Right renal pelvis (tissue), 4 donors: ENCODE data around the gene GRM7. TPM values are rescaled to one million over a fixed set of nuclear protein-coding genes. Genes with fewer than 3 reads are reported as not detected.
A peak's percentile ranks its signal among the peaks of the same experiment; 100 is the strongest.

ENCODE experiments used
- DNase-seq, 4 donors: peaks; one replicate each; pipeline ENCODE4 v3.0.0-alpha.2; 2013; ENCODE audit warnings: low read depth in 4 of 4, low spot score in 3 of 4, missing footprints in 1 of 4
- polyA plus RNA-seq, 4 donors: library from polyadenylated mRNA; unstranded; fragments of 120-200 nt; gene quantifications; one replicate each; pipeline ENCODE4 v1.2.1, GENCODE V29; 2013; ENCODE audit not compliant: insufficient read length in 4 of 4

The GRM7 gene
- polyA plus RNA-seq, 4 donors, result 1.6 to 3.2 (median 2.2) TPM

GRCh38 chr3:7546253-7546652 is 685.3 kb downstream of the GRM7 start:
- peak in 3 of 4 donors; percentile 8 to 22 (median 18) for DNase-seq

DNA sequence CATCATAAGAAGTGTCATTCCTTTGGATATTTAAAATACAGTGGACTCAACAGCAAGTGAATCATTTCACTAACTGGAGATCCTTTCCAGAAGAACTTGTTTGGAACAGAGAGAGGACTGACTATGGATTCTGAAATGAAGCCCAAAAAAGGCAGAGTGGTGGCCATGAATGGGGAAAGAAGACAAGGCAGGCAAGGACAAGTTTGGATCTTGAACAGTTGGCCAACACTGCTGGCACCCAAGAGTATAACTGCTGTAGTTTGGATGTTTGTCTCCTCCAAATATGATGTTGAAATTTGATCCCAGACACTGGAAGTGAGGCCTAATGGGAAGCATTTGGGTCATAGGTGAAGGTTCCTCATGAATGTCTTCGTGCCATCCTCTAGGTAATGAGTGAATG is 686.9 kb downstream of the GRM7 start:
- DNase-seq, result no peak

DNA sequence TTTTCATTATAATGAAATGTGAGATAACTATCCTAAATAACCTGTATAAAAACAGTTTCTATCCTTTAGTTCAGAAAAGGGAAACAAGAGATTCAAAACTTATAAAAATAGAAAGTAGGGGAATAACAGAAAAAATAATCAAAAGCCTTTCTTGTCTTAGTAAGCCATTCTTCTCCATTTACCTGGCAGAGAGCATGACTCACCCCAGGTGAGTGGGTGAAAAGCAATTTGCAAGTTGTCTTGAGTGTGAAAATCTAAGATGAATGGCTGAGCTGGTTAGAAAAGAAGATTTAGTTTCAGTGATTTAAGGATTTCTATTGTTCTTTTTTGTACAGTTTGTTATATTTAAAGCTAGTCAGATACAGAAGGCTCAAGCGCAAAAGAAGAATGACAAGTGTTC is 702.0 kb downstream of the GRM7 start:
- DNase-seq, result no peak

DNA sequence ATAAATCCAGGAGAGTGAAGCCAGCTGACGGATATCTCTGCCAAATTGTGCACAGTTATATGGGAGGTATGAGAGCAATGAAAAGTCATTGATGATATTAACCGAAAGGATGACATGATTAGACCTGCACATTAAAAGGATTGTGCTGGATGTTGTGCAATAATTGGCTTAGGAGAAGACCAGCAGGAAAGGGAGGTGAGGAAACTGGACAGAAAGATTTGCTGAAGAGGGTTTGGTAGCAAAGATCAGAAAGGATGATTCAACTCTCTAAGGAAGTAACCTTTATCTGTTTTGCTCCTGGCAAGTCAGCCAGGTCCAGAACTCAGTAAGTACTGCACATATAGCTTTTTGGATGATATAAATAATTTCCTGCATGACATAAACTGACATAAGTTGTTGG is 704.7 kb downstream of the GRM7 start:
- DNase-seq, result no peak

DNA sequence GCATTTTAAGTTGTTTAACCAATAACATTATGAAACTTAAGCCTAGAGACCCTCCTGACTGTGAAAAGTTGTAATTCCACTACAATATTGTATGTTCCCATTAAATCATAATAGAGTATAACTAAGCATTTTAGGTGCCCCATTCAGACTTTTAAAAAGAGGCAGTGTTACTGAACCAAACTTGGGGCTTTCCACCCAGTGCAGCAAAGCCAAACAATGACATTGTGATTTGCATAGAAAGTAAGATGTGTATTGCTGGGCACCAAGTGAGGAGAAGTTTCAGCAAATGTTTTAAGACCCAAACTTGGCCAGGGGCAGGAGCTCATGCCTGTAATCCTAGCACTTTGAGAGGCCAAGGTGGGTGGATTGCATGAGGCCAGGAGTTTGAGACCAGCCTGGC is 706.2 kb downstream of the GRM7 start:
- no peak for DNase-seq

GRCh38 chr3:7568526-7569184 is 707.7 kb downstream of the GRM7 start:
- no peak for DNase-seq

DNA sequence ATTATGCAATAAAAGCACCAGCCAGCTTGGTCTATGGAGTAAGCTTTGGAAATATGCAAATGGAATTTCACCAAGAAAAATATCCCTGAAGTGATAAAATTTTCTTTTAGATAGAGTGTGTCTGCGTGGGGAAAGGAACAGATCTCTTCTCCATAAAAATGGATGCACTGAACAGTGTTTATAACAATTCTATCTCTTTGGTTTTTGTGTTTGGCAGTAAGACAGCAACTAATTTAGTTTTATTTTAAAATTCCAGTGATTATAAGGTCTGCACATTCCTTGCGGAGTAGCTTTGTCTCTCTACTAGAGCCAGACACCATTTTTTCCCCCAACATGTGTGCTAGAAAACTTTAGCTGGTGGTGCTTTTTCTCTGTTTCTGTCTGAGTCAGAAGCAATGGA is 712.4 kb downstream of the GRM7 start:
- no peak for DNase-seq

DNA sequence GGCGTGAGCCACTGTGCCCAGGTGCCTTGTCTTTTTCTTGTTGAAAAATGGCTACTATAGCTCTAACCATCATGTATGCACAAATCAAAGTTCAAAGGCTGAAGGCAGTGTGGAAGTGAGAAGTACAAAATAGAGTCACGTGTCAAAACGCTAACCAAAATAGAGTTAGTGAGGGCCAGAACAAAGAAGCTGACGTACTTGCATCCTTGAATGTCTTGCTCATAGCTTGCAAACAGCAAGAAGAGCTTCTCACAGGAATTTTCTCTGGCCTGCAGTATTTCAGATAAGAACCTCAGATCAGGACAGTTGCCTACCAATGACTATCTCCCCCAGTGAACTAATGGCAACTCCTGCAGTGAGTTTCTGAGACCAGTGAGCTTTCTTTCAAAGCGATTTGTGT is 713.5 kb downstream of the GRM7 start:
- no peak for DNase-seq

DNA sequence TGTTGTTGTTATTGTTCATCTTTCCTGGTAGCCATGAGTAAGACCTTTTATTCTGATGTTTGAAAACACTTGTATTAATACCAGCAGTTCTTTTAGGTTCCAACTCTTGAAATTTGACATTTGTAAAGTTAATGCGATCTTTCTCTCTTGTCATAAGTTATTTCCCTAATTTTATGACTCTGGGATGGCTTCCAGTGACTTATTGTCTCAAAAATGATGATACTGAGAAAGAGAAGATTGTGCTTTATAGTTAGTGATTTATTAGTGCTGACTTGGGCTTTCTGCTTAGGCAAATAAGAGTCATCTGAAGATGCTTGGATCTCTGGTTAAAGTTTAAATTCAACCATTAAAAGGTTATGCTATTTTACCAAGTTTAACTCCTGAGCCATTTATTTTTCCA is 715.2 kb downstream of the GRM7 start:
- DNase-seq, result no peak

- DNase-seq, result no peak
Measured at GRCh38 chr3:7576506-7576905, 715.6 kb downstream of the GRM7 start.

DNA sequence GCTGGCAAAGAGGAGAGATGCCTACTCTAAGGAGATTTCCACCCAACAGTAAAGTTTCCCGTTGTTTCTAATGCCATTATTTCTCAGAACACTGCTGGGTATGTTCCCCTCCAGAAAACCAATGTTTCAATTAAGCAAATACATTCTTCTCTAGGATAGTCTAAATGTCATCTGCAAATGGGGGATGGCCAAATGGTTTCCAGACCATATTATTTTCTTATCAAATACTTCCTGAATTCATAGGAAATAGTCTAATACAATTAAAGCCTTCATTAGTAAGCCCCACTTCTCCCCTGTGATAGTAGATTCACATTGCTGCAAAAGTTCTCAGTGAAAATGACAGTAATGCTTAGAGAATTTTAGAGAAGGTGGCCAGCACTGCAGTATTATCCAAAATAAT is 716.6 kb downstream of the GRM7 start:
- no peak for DNase-seq

DNA sequence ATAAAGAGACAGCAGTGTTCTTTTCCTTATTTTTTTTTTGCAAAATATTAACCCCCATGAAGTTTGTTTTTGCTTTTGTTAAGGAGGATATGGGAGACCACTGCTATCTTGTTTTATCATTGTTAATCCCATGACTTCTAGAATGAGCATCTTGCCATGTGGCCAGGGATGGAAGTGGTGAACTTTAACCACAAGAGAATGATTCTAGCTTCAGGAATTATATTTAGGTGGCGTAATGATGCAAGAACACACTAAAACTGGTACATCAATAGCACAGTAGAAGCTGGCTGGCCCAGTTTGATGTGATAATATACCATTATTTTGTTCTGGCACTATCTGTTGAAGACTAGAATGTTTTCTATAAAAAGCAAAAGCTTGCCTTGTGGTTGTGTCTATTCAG is 720.9 kb downstream of the GRM7 start:
- no peak for DNase-seq

GRCh38 chr3:7585052-7585451 is 724.1 kb downstream of the GRM7 start:
- no peak for DNase-seq

- DNase-seq, result no peak
Measured at GRCh38 chr3:7588236-7588635, 727.3 kb downstream of the GRM7 start.

GRCh38 chr3:7589526-7589925 is 728.6 kb downstream of the GRM7 start:
- DNase-seq, result no peak

DNA sequence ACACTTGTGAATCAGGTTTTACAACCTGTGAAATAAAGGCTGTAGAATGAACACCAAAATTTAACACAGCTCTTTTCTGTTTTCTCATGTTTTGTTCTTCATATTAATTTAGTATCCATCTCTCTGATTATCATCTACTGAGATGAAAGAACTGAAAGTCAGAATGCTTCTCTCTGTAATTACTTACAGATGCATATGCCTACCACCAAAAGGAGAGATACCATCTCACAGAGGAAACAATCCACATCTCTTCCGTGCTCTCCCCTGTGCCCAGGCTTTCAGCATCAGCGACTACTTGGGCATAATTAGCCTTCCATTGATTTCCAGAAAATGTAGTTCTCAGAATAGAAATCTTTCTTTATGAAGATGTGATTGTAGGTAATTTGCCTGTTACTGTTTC is 741.4 kb downstream of the GRM7 start:
- DNase-seq, result no peak

- no peak for DNase-seq
Measured at GRCh38 chr3:7607083-7607482, 746.2 kb downstream of the GRM7 start.

- DNase-seq, result no peak
Measured at GRCh38 chr3:7607676-7608075, 746.8 kb downstream of the GRM7 start.

DNA sequence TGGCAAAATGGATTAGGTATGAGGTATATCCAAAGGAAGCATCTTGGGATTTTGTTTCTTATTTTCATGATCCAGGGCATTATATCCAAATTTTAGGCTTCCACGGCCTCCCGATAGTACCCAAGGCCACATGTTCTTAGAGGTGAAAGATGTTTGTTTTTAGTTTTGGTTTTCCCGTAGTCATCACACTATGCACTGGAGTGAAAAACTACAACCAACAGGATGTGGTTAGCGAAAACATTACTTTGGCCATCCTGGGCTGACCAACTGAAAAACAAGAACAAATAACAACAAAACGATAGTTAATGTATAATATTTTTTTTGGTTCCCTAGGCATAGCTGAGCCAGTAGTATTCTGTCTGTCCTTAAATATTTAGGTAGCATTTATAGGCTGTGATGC is 749.7 kb downstream of the GRM7 start:
- DNase-seq, result no peak

- no peak for DNase-seq
Measured at GRCh38 chr3:7615043-7615442, 754.1 kb downstream of the GRM7 start.

GRCh38 chr3:7618606-7619005 is 757.7 kb downstream of the GRM7 start:
- DNase-seq, result no peak

DNA sequence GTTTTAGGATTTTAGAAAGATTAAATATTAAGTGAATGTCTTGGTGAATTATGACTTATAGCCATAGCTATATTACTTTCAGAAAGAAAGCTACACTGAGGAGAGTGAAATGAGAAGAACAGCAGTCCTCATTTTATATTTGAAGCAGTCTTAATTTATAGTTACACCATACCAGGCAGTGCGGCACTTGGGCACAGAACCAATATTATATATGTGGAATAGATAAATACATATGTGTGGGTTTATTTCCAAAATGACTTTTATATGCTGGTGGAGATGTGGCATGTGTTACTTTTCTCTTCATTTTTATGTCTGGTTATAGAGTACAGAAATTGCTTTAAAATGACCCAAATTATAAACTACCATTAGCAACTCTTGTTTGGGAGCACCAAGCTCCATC is 759.5 kb downstream of the GRM7 start:
- DNase-seq, result no peak

DNA sequence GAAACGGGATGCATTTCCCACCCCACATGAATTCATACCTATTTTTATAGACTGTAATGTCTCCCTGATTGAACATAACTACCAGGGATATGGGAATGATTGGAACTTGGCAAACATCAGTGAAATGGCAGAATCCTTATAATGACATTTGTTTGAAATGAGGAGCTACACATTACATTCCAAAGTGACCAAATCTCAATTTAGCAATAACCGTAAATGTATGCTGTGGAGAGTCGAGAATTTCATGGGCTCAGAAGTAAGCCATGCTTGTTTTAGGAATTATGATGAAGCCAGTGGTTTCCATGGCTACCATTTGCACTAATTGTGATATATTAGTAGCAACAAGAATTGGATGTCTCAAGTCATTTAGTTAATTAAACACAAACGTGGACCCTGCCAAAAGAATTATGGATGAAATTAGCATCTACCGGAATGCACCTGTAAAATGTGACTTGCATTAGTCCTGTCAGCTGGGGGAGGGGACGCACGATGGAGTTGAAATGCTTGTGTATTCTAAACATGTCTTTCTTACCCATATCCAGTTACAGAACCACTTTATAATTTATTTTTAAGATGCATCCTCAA is 760.2 kb downstream of the GRM7 start:
- DNase-seq, result no peak
